B cell (primary cell): ENCODE measurements around the gene CANT1.

ENCODE experiments used
- CTCF ChIP-seq: fragments of 200-600 bp; IDR thresholded peaks from one replicate; pipeline ENCODE4 v1.8.0; 2022; ENCODE audit warnings: antibody characterized with exemption, mild to moderate bottlenecking
- EZH2 ChIP-seq: IDR thresholded peaks from 2 replicates; pipeline ENCODE4 v1.6.1; 2012; ENCODE audit warnings: borderline replicate concordance, low read depth, mild to moderate bottlenecking, moderate library complexity, low read length; ENCODE audit not compliant: insufficient read depth, poor library complexity, severe bottlenecking

- TF ChIP-seq CTCF = no peak
- TF ChIP-seq EZH2 = no peak
Measured at GRCh38 chr17:79034931-79035485, 25.4 kb upstream of the CANT1 start.
